Lower lobe of right lung (tissue), 2 donors: Measurements from ENCODE around the gene TAS2R13. TPM values are rescaled to one million over a fixed set of nuclear protein-coding genes. Genes with fewer than 3 reads are reported as not detected.

Source experiments
- ATAC-seq, 2 donors: fragments of 200-7000 bp; cut with Tn5 transposase; one replicate each; pipeline ENCODE4 v1.9.1; 2020 to 2022; ENCODE audit warnings: mild to moderate bottlenecking in 2 of 2, moderate library complexity in 2 of 2
- DNase-seq: peaks from one replicate; pipeline ENCODE4 v3.0.0-alpha.2; 2020
- H3K27ac ChIP-seq: fragments of 200-600 bp; one replicate; pipeline ENCODE4 v1.8.0; 2022
- H3K27me3 ChIP-seq: fragments of 200-600 bp; one replicate; pipeline ENCODE4 v1.8.0; 2022; ENCODE audit warnings: low read depth
- H3K36me3 ChIP-seq: fragments of 200-600 bp; one replicate; pipeline ENCODE4 v1.8.0; 2022; ENCODE audit warnings: mild to moderate bottlenecking
- H3K4me1 ChIP-seq: fragments of 200-600 bp; one replicate; pipeline ENCODE4 v1.8.0; 2022
- H3K4me3 ChIP-seq: fragments of 200-600 bp; one replicate; pipeline ENCODE4 v1.8.0; 2022; ENCODE audit warnings: mild to moderate bottlenecking
- H3K9me3 ChIP-seq: fragments of 200-600 bp; one replicate; pipeline ENCODE4 v1.8.0; 2022
- CTCF ChIP-seq: fragments of 200-600 bp; IDR thresholded peaks from one replicate; pipeline ENCODE4 v1.8.0; 2022; ENCODE audit warnings: antibody characterized with exemption, mild to moderate bottlenecking
- intact Hi-C: fragments of 100-400 bp; cut with DNase I; formaldehyde crosslinking; loops from one replicate; pipeline ENCODE4 v1.11.0; 2022
- total RNA-seq: library from RNA; stranded (reverse); fragmentation: NEBNext Ultra II Directional; extraction: Animal tissue kit (Norgen Biotek cat#: 25700); gene quantifications from one replicate; pipeline ENCODE4 v1.2.1, GENCODE V29; 2021
- donor health status: DM: no; HTN: yes; CAD: no; lungs with severe emphysema.

Gene TAS2R13
- total RNA-seq, 1 donor from 2014 or later = 0.92 TPM

- Histone ChIP-seq H3K27ac (no peak within 1 kb of the TSS), H3K9me3 (no peaks in the 10 kb centered on the region), H3K36me3 (no peaks in the 10 kb centered on the region), H3K4me1 (no peaks in the 10 kb centered on the region), H3K4me3 (no peak within 1 kb of the TSS), H3K27me3 (no peaks in the 10 kb centered on the region)
- TF ChIP-seq CTCF = no peak
- intact Hi-C loops = no loop called here
- no peak for ATAC-seq
- DNase-seq = no peak
Observed at GRCh38 chr12:10928746-10929286, 19.5 kb upstream of the TAS2R13 start, which contains the start of gene PRH2. Gene PRH2 (plus strand): TSS chr12:10929236. CDS start chr12:10929274, 38 bp downstream.

GRCh38 chr12:10926269-10926668, 16.9 kb upstream of the TAS2R13 start:
- no peak for DNase-seq
- TF ChIP-seq CTCF = no peak
- ATAC-seq = no peak
- Histone ChIP-seq H3K4me3 (no peak overlapping the region), H3K27me3 (no peaks in the 10 kb centered on the region), H3K9me3 (no peaks in the 10 kb centered on the region), H3K4me1 (no peaks in the 10 kb centered on the region), H3K36me3 (no peaks in the 10 kb centered on the region), H3K27ac (no peak overlapping the region)
- intact Hi-C loops = no loop called here

GRCh38 chr12:10919809-10920208, 10.4 kb upstream of the TAS2R13 start:
- no peaks in the 10 kb centered on the region for H3K9me3 ChIP-seq
- DNase-seq (no peak), ATAC-seq (no peak)
- H3K27ac ChIP-seq = no peak overlapping the region
- no peaks in the 10 kb centered on the region for H3K36me3 ChIP-seq
- H3K4me1 ChIP-seq = no peaks in the 10 kb centered on the region
- no peak overlapping the region for H3K4me3 ChIP-seq
- no peak for TF ChIP-seq CTCF
- intact Hi-C loops = no loop called here
- no peaks in the 10 kb centered on the region for H3K27me3 ChIP-seq

GRCh38 chr12:10910380-10910779, 1.0 kb upstream of the TAS2R13 start:
- intact Hi-C loops = no loop called here
- no peak for ATAC-seq
- H3K4me1 ChIP-seq = no peaks in the 10 kb centered on the region
- H3K9me3 ChIP-seq = peaks cover 4% of the 10 kb centered on the region
- H3K27ac ChIP-seq = no peak overlapping the region
- no peaks in the 10 kb centered on the region for H3K27me3 ChIP-seq
- H3K36me3 ChIP-seq = no peaks in the 10 kb centered on the region
- DNase-seq = no peak
- H3K4me3 ChIP-seq = no peak overlapping the region
- no peak for TF ChIP-seq CTCF

- H3K27me3 ChIP-seq = no peaks in the 10 kb centered on the region
- peaks cover 34% of the 10 kb centered on the region for H3K9me3 ChIP-seq
- DNase-seq (no peak), ATAC-seq (no peak)
- no peaks in the 10 kb centered on the region for H3K4me1 ChIP-seq
- intact Hi-C loops = no loop called here
- no peak for TF ChIP-seq CTCF
- H3K36me3 ChIP-seq = no peaks in the 10 kb centered on the region
- H3K27ac ChIP-seq = no peak overlapping the region
- no peak overlapping the region for H3K4me3 ChIP-seq
Observed at GRCh38 chr12:10904686-10905085, 4.7 kb downstream of the TAS2R13 start.

- DNase-seq (no peak), ATAC-seq (no peak)
- intact Hi-C loops = no loop called here
- H3K27ac ChIP-seq = no peak overlapping the region
- no peak for TF ChIP-seq CTCF
- no peaks in the 10 kb centered on the region for H3K4me1 ChIP-seq
- H3K9me3 ChIP-seq = peaks cover 34% of the 10 kb centered on the region
- H3K4me3 ChIP-seq = no peak overlapping the region
- H3K27me3 ChIP-seq = no peaks in the 10 kb centered on the region
- no peaks in the 10 kb centered on the region for H3K36me3 ChIP-seq
Observed at GRCh38 chr12:10901427-10901826, 7.9 kb downstream of the TAS2R13 start.
